Osteoblast (primary cell): ENCODE data around the gene KIAA0408. TPM values are rescaled to one million over a fixed set of nuclear protein-coding genes. Genes with fewer than 3 reads are reported as not detected.

ENCODE experiments used
- DNase-seq: peaks from one replicate; pipeline ENCODE4 v3.0.0; 2011; ENCODE audit warnings: low spot score, mixed read lengths; ENCODE audit not compliant: insufficient read length; ENCODE audit errors: missing footprints
- H2AFZ ChIP-seq: 2 replicates; pipeline ENCODE4 v1.6.0; 2011; ENCODE audit warnings: mild to moderate bottlenecking, low read length
- H3K27ac ChIP-seq: 2 replicates; pipeline ENCODE4 v1.5.1; 2011; ENCODE audit warnings: mild to moderate bottlenecking, low read depth, low read length, moderate library complexity
- H3K27me3 ChIP-seq: 2 replicates; pipeline ENCODE4 v1.6.0; 2012; ENCODE audit warnings: mild to moderate bottlenecking, control low read depth, inconsistent platforms, low read length, moderate library complexity; ENCODE audit not compliant: insufficient read depth
- H3K36me3 ChIP-seq: 2 replicates; pipeline ENCODE4 v1.5.1; 2011; ENCODE audit warnings: mild to moderate bottlenecking, low read length, control low read depth, moderate library complexity; ENCODE audit not compliant: insufficient read depth
- H3K4me1 ChIP-seq: 2 replicates; pipeline ENCODE4 v1.5.1; 2011; ENCODE audit warnings: mild to moderate bottlenecking, low read length, control low read depth, moderate library complexity; ENCODE audit not compliant: insufficient read depth
- H3K4me2 ChIP-seq: 2 replicates; pipeline ENCODE4 v1.6.0; 2011; ENCODE audit warnings: mild to moderate bottlenecking, low read length; ENCODE audit not compliant: insufficient read depth
- H3K4me3 ChIP-seq: fragments of 200-600 bp; sonication (generic); 3 replicates; pipeline ENCODE4 v1.5.1; 2012; ENCODE audit warnings: mild to moderate bottlenecking, low read length, inconsistent platforms; ENCODE audit not compliant: insufficient read depth
- H3K79me2 ChIP-seq: 2 replicates; pipeline ENCODE4 v1.6.0; 2012; ENCODE audit warnings: mild to moderate bottlenecking, low read length, control low read depth, inconsistent platforms; ENCODE audit not compliant: insufficient read depth
- H3K9me3 ChIP-seq: 2 replicates; pipeline ENCODE4 v1.5.1; 2011; ENCODE audit warnings: low read depth, low read length, control low read depth
- H4K20me1 ChIP-seq: 2 replicates; pipeline ENCODE4 v1.6.0; 2012; ENCODE audit warnings: mild to moderate bottlenecking, low read length, control low read depth; ENCODE audit not compliant: insufficient read depth
- total RNA-seq: library from RNA; depleted of rRNA; stranded (reverse); fragments of >200 nt; gene quantifications from 2 replicates; pipeline ENCODE4 v1.2.3, GENCODE V29; 2012
- TF ChIP-seq, protein P1 (sequence below): IDR thresholded peaks from 2 replicates; pipeline ENCODE4 v1.5.1; 2011; ENCODE audit warnings: mild to moderate bottlenecking, low read depth, low read length, moderate library complexity; ENCODE audit errors: extremely low read depth

KIAA0408 gene
- total RNA-seq, 1 donor: 2.5 TPM

DNA sequence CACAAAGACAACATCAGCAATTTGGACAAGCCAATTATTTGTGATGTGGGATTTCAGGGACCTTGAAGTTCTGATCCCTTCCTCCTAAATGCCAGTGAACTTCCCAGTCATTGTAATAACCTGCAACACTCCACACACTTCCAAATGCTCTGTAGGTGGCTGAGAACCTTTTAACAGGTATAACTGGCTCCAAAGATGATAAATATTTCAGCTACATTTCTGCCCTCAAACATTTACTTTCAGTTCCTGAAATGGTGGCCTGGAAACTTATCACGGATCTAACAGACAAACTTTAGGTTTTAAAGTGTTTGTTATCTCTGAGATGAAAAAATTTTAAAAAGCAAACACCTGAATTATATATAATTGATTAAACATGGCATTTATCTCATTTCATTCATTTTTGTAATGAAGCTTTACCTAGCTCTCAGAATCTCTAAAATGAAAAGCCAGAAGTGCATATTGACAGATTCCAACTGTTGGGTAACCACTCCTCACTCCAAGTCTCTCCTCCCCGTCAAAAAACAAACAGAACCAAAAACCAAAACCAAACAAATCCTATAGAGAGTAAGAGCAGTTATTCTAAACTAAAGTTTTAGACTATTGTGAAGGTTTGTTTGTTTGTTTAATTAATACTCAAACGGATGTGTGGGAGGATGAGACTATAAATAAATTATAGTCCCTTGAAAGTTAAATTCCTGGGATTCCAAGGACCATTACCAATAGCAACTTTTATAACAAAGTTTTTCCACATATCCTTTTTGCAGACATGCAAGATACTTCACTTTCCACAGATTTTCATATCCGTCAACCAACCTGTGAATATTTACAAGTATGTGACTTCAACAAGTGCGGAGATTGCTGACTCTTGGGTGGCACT lies 12.4 kb upstream of the KIAA0408 start:
- no peak overlapping the region for H3K4me2 ChIP-seq
- no peaks in the 10 kb centered on the region for H3K27me3 ChIP-seq
- H4K20me1 ChIP-seq: no peaks in the 10 kb centered on the region
- TF ChIP-seq, protein P1, sequence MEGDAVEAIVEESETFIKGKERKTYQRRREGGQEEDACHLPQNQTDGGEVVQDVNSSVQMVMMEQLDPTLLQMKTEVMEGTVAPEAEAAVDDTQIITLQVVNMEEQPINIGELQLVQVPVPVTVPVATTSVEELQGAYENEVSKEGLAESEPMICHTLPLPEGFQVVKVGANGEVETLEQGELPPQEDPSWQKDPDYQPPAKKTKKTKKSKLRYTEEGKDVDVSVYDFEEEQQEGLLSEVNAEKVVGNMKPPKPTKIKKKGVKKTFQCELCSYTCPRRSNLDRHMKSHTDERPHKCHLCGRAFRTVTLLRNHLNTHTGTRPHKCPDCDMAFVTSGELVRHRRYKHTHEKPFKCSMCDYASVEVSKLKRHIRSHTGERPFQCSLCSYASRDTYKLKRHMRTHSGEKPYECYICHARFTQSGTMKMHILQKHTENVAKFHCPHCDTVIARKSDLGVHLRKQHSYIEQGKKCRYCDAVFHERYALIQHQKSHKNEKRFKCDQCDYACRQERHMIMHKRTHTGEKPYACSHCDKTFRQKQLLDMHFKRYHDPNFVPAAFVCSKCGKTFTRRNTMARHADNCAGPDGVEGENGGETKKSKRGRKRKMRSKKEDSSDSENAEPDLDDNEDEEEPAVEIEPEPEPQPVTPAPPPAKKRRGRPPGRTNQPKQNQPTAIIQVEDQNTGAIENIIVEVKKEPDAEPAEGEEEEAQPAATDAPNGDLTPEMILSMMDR: no peak
- H3K4me3 ChIP-seq: no peak overlapping the region
- no peaks in the 10 kb centered on the region for H3K36me3 ChIP-seq
- no peaks in the 10 kb centered on the region for H3K79me2 ChIP-seq
- H3K27ac ChIP-seq: no peak overlapping the region
- H2AFZ ChIP-seq: no peak overlapping the region
- H3K4me1 ChIP-seq: peaks cover 8% of the 10 kb centered on the region
- DNase-seq: peak; percentile 78
- H3K9me3 ChIP-seq: no peaks in the 10 kb centered on the region

DNA sequence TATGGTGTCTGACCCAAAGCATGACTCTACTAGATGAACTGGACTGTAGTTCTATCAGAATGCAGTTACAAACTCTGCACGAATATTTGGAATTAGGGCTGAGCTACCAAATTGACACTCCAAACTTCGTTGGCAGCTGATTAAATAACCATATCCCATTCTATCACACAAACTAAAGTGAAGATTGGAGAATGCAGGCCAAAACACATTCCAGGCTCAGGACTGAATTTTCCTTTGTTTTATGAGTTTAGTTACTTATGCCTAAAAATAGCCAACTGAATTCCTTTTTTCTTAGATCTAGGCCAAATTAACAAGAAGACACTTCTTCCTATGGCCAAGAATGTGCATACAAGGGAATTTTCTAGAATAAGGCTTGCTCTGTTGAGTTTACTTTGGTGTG lies 9.7 kb upstream of the KIAA0408 start:
- Histone ChIP-seq H3K27ac (no peak overlapping the region), H3K79me2 (no peaks in the 10 kb centered on the region), H3K36me3 (no peaks in the 10 kb centered on the region), H3K27me3 (no peaks in the 10 kb centered on the region), H3K4me1 (peaks cover 22% of the 10 kb centered on the region), H3K9me3 (no peaks in the 10 kb centered on the region), H4K20me1 (no peaks in the 10 kb centered on the region), H2AFZ (no peak overlapping the region), H3K4me2 (no peak overlapping the region), H3K4me3 (no peak overlapping the region)
- TF ChIP-seq, protein P1: no peak
- DNase-seq: no peak

DNA sequence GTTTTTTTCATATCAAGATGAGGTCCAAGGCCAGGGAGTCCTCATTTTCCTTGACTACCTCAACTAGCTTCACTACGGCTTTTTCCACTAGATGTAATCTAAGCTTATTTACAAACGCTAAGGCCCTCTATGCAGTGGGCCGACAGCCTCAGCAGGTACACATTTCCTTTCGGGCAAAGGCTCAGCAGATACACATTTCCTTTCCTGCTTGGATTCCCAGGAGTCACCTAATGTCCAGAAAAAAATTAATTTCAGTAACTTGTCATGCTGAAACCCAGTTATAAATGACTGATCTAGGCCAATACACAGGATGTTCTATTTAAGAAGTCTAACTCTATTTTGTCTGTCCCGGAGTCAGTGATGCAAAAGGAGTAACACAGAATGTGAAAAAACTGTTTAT lies 7.2 kb upstream of the KIAA0408 start:
- Histone ChIP-seq H3K4me1 (peaks cover 25% of the 10 kb centered on the region), H3K27me3 (no peaks in the 10 kb centered on the region), H4K20me1 (no peaks in the 10 kb centered on the region)

More for the DNA sequence above, 7.2 kb upstream of the KIAA0408 start:
- H3K79me2 ChIP-seq: no peaks in the 10 kb centered on the region
- H3K36me3 ChIP-seq: no peaks in the 10 kb centered on the region
- TF ChIP-seq, protein P1: no peak
- no peak overlapping the region for H3K27ac ChIP-seq
- no peak overlapping the region for H3K4me3 ChIP-seq
- DNase-seq: no peak
- H2AFZ ChIP-seq: no peak overlapping the region
- no peaks in the 10 kb centered on the region for H3K9me3 ChIP-seq
- H3K4me2 ChIP-seq: no peak overlapping the region
